GM12864 (cell line): ENCODE results near the gene EMILIN1.

Experiments used
- DNase-seq: peaks from one replicate; pipeline ENCODE4 v3.0.0-alpha.2; 2011; ENCODE audit warnings: low read depth
- H3K4me3 ChIP-seq: 2 replicates; pipeline ENCODE4 v1.5.1; 2011; ENCODE audit warnings: mild to moderate bottlenecking, low read depth, low read length, control low read depth
- TF ChIP-seq, protein P1 (sequence below): IDR thresholded peaks from 2 replicates; pipeline ENCODE4 v1.5.1; 2011; ENCODE audit warnings: low read depth, mild to moderate bottlenecking, moderate library complexity, low read length, control low read depth, inconsistent platforms; ENCODE audit errors: missing control alignments

EMILIN1 gene

DNA sequence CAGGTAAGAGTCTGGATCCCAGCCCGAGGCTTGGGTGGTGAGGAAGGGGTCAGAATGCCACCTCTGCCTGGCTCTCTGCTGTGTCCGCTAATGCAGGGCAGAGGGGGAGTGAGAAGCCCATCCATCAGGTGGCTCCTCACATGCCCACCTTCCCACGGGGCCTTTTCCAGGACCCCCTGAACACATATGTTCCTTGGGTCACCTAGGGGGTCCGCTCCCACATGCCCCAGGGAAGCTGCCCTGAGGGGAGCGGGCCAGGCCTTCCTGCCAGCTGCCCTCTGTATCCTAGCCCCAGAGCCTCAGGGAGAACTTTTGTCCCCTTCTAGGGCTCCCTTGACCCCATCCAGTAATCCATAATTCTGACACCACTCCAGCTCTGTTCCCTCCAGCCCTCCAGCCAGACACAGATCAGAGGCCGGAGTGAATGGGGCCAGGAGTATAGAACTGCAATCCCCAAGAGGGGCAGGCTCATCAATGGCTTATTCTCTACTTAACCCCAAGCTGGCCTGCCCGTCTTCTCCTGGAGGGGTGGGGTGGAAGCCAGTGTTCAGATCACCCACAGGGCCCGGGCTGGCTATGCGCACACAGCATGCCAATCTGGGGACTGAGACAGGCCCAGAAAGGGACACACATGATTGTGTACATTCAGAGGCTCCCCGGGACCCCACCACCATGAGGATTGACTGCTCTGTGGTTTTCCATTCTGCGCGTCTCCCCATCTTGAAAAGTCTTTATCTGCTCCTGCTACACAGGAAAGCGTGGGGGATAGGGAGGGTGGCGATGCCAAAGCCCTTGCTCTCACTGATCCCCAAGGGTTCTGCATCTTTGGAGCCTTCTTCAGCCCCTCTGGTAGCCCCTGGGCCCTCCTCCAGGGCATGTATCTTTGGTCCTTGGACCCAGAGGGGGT lies 1.1 kb downstream of the EMILIN1 start:
- no peak for DNase-seq
- TF ChIP-seq, protein P1, sequence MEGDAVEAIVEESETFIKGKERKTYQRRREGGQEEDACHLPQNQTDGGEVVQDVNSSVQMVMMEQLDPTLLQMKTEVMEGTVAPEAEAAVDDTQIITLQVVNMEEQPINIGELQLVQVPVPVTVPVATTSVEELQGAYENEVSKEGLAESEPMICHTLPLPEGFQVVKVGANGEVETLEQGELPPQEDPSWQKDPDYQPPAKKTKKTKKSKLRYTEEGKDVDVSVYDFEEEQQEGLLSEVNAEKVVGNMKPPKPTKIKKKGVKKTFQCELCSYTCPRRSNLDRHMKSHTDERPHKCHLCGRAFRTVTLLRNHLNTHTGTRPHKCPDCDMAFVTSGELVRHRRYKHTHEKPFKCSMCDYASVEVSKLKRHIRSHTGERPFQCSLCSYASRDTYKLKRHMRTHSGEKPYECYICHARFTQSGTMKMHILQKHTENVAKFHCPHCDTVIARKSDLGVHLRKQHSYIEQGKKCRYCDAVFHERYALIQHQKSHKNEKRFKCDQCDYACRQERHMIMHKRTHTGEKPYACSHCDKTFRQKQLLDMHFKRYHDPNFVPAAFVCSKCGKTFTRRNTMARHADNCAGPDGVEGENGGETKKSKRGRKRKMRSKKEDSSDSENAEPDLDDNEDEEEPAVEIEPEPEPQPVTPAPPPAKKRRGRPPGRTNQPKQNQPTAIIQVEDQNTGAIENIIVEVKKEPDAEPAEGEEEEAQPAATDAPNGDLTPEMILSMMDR, result no peak
- H3K4me3 ChIP-seq, result no peak overlapping the region

- no peak for DNase-seq
- H3K4me3 ChIP-seq, result no peak overlapping the region
- TF ChIP-seq, protein P1, result no peak
Observed at GRCh38 chr2:27080140-27080469, 1.7 kb downstream of the EMILIN1 start.

DNA sequence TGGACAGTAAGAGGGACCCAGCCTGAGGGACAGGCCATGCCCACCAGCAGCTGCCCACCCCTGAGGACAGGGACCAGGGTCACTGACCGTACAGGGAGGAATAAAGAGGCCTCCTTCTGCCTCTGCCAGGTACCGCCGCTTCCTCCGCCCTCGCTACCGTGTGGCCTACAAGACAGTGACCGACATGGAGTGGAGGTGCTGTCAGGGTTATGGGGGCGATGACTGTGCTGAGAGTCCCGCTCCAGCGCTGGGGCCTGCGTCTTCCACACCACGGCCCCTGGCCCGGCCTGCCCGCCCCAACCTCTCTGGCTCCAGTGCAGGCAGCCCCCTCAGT lies 2.2 kb downstream of the EMILIN1 start:
- TF ChIP-seq, protein P1, result no peak
- DNase-seq, result no peak
- no peak overlapping the region for H3K4me3 ChIP-seq

- DNase-seq, result no peak
- TF ChIP-seq, protein P1, result no peak
- no peak overlapping the region for H3K4me3 ChIP-seq
Observed at GRCh38 chr2:27081984-27082772, 3.8 kb downstream of the EMILIN1 start.

DNA sequence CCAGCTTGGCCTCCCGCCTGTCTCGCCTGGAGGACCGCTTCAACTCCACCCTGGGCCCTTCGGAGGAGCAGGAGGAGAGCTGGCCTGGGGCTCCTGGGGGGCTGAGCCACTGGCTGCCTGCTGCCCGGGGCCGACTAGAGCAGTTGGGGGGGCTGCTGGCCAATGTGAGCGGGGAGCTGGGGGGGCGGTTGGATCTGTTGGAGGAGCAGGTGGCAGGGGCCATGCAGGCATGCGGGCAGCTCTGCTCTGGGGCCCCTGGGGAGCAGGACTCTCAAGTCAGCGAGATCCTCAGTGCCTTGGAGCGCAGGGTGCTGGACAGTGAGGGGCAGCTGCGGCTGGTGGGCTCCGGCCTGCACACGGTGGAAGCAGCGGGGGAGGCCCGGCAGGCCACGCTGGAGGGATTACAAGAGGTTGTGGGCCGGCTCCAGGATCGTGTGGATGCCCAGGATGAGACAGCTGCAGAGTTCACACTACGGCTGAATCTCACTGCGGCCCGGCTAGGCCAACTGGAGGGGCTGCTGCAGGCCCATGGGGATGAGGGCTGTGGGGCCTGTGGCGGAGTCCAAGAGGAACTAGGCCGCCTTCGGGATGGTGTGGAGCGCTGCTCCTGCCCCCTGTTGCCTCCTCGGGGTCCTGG lies 4.5 kb downstream of the EMILIN1 start:
- TF ChIP-seq, protein P1, result no peak
- no peak overlapping the region for H3K4me3 ChIP-seq
- no peak for DNase-seq

- no peak overlapping the region for H3K4me3 ChIP-seq
- TF ChIP-seq, protein P1, result no peak
- no peak for DNase-seq
Observed at GRCh38 chr2:27083410-27084296, 5.2 kb downstream of the EMILIN1 start.
